ENCODE measurements around the gene STXBP5. TPM values are rescaled to one million over a fixed set of nuclear protein-coding genes. Genes with fewer than 3 reads are reported as not detected.
A peak's percentile ranks its signal among the peaks of the same experiment; 100 is the strongest.

The STXBP5 gene
- total RNA-seq, 2 donors from 2014 or later = 13.0 to 20.2 TPM

- Mint-ChIP-seq H3K36me3 (ENCODE audit: low read depth) (no peaks in the 10 kb centered on the region), H3K4me1 (peaks cover 22% of the 10 kb centered on the region), H3K27me3 (no peaks in the 10 kb centered on the region), H3K9me3 (no peaks in the 10 kb centered on the region), H3K27ac (peak overlapping the region; percentile 91), H3K4me3 (peak overlapping the region; percentile 59)
- ATAC-seq (replicated peaks) = peak; percentile 87
Measured at GRCh38 chr6:147194652-147195411, 9.4 kb upstream of the STXBP5 start.

DNA sequence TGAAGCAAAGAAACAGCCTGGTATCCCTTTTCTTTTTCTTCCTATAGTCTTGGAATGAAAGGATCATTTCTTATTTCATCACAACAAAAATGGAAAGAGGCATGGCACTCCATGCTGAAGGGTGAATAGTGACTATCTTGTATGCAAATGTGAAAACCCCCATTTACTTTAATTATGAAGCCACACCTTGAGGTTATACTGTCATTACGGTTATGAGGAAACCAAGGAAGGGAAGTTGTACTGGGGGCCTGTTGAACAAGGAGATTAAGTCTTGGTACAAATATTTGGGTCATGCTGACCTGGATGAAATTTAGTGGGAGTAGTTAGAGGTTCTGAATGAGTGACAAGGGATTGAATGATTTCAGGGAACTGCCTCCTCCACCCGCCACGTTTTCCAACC lies 8.7 kb upstream of the STXBP5 start:
- peak; percentile 69 for ATAC-seq (replicated peaks)
- peak overlapping the region; percentile 59 for H3K4me3 Mint-ChIP-seq
- H3K27me3 Mint-ChIP-seq = no peaks in the 10 kb centered on the region
- no peaks in the 10 kb centered on the region for H3K36me3 Mint-ChIP-seq (ENCODE audit: low read depth)
- peaks cover 22% of the 10 kb centered on the region for H3K4me1 Mint-ChIP-seq
- no peaks in the 10 kb centered on the region for H3K9me3 Mint-ChIP-seq
- peak overlapping the region; percentile 91 for H3K27ac Mint-ChIP-seq

DNA sequence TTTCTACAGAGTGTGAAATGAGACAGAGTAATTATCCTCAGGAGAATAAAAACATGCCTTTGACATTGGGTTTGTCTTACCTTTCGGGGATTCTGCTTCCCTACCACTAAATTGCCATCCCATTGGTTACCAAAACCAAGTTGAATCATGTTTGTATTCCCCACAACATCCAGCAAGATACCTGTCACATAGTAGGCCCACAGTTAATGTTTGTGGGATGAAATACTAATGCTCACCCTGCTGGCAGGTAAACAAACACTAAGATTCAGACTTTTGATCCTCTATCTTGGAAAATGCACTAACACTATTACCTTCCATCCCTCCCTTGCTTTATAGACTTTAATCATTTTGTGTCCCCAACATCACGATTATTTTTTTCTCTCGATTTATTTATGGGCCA lies 8.2 kb upstream of the STXBP5 start:
- Mint-ChIP-seq H3K9me3 (no peaks in the 10 kb centered on the region), H3K36me3 (ENCODE audit: low read depth) (no peaks in the 10 kb centered on the region), H3K4me1 (peaks cover 22% of the 10 kb centered on the region), H3K4me3 (peak overlapping the region; percentile 59), H3K27me3 (no peaks in the 10 kb centered on the region), H3K27ac (peak overlapping the region; percentile 91)
- no peak for ATAC-seq (replicated peaks)

DNA sequence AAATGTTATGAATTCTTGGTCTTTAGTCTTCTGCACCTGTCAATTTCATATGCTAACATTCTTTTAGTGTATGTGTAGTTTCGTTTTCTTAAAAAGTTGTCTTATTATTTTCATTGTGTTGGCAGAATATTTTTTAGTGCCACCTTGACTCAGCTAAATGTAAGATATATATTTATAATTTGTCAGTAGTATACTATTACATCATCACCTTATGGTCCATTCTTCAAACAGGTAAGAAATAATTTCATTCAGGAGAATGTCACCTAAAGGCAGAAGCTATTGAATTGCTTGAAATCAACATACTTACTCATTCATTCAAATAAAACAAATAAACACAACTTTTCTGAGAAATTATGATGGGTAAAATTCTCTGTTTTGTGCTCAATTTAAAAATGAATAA lies 3.5 kb upstream of the STXBP5 start:
- no peak overlapping the region for H3K4me3 Mint-ChIP-seq
- H3K36me3 Mint-ChIP-seq (ENCODE audit: low read depth) = peaks cover 19% of the 10 kb centered on the region
- H3K4me1 Mint-ChIP-seq = peaks cover 11% of the 10 kb centered on the region
- no peaks in the 10 kb centered on the region for H3K9me3 Mint-ChIP-seq
- no peaks in the 10 kb centered on the region for H3K27me3 Mint-ChIP-seq
- H3K27ac Mint-ChIP-seq = no peak overlapping the region
- ATAC-seq (replicated peaks) = no peak

DNA sequence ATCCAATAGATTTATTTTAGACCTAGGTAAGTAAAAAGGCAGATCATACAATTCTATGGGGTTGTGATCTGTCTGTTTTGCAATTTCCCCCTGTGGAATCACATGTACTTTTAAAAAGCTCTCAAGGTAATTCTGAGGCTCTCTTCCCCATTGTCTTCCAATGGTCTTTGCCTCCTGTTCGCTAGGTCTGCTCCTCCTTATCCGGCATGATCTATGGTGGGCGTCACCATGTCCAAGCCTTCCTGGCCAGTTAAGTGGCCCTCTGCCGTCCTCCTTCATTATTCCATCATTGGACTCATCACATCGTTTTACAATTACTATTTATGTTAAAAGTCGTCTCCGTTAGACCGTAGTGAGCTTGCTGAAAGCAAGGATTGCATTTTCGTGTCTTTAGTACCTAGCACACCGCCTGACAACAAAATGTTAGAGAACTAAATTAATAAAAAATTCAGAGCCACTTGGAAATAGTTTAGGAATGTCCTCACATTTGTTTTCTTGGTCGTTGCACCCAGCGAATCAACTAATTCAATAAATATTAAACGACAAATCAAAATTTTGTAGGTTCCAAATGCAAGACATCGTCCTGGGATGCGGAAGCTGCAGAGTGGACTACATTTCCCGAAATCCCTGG lies 2.2 kb upstream of the STXBP5 start:
- H3K4me3 Mint-ChIP-seq = peak overlapping the region; percentile 95
- H3K27ac Mint-ChIP-seq = peak overlapping the region; percentile 97
- peaks cover 10% of the 10 kb centered on the region for H3K4me1 Mint-ChIP-seq
- H3K27me3 Mint-ChIP-seq = no peaks in the 10 kb centered on the region
- H3K36me3 Mint-ChIP-seq (ENCODE audit: low read depth) = peaks cover 19% of the 10 kb centered on the region
- H3K9me3 Mint-ChIP-seq = no peaks in the 10 kb centered on the region
- peak; percentile 25 for ATAC-seq (replicated peaks)

GRCh38 chr6:147202516-147203310 lies 1.5 kb upstream of the STXBP5 start:
- Mint-ChIP-seq H3K4me1 (peaks cover 15% of the 10 kb centered on the region), H3K9me3 (no peaks in the 10 kb centered on the region), H3K27ac (peak overlapping the region; percentile 97), H3K4me3 (peak overlapping the region; percentile 95), H3K36me3 (ENCODE audit: low read depth) (peaks cover 24% of the 10 kb centered on the region), H3K27me3 (no peaks in the 10 kb centered on the region)
- ATAC-seq (replicated peaks) = peak; percentile 88

DNA sequence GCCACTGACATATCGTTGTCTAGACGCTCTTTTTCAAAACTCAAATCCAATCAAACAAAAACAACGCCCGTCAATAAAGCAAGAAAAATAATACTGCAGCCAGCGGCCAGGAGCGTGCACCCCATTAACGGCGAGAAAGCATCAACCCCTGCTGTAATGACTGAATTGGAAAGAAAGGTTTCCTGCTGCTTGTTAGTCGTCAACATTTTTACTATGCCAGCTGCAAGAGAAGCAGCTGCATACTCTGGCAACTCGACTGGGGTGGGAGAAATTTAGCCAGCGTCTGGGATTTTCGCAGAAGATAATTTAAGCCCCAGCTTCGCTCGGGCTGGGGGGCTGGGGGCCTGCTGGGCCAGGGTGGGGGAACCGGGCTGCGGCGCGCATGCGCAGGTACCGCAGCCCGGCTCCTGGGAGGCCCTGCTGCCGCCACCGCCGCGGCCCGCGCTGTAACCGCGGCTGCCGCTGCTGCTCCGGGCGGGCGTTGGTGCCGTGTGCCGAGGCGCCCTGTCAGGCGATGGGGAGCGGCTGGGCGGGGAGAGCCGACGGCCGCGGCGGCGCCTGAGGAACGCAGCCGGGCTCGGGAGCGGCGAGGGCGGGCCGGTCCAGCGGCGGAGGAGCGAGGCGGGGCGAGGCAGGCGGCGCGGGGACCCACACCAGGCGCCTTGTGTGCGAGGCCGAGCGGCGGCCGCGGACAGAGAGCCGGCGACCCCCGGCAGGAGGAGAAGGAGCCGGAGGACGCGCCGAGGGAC lies 732 bp upstream of the STXBP5 start:
- H3K4me3 Mint-ChIP-seq = peak overlapping the region; percentile 95
- H3K9me3 Mint-ChIP-seq = no peaks in the 10 kb centered on the region
- peaks cover 15% of the 10 kb centered on the region for H3K4me1 Mint-ChIP-seq
- peak; percentile 57 for ATAC-seq (replicated peaks)
- peak overlapping the region; percentile 97 for H3K27ac Mint-ChIP-seq
- H3K36me3 Mint-ChIP-seq (ENCODE audit: low read depth) = peaks cover 27% of the 10 kb centered on the region
- no peaks in the 10 kb centered on the region for H3K27me3 Mint-ChIP-seq

DNA sequence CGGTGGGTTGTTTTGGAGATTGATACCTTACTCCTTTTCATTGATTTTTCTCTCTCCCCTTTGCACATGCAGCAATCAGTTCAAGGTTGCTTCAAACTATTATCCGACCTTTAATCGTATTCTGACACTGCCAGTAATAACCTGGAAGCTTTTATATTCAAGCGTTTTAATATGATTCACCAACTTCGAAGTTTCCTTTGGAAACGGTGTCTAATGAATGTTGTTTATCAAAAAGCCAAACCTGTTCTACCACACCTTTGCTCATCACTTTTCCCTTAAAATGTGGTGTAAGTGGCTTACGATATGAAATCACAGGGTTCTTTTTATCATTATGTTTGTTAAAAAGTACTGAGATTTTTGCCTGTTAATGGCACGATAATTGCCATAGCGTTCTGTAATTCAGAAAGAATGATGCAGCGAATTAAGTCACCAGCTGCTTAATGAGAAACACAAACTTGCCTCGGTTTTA lies 660 bp downstream of the STXBP5 start:
- peak overlapping the region; percentile 86 for H3K4me3 Mint-ChIP-seq
- H3K27ac Mint-ChIP-seq = peak overlapping the region; percentile 93
- no peaks in the 10 kb centered on the region for H3K27me3 Mint-ChIP-seq
- H3K36me3 Mint-ChIP-seq (ENCODE audit: low read depth) = peaks cover 28% of the 10 kb centered on the region
- no peaks in the 10 kb centered on the region for H3K9me3 Mint-ChIP-seq
- no peak for ATAC-seq (replicated peaks)
- peaks cover 15% of the 10 kb centered on the region for H3K4me1 Mint-ChIP-seq

GRCh38 chr6:147205690-147206600 lies 1.7 kb downstream of the STXBP5 start:
- Mint-ChIP-seq H3K9me3 (no peaks in the 10 kb centered on the region), H3K4me1 (peaks cover 15% of the 10 kb centered on the region), H3K27me3 (no peaks in the 10 kb centered on the region), H3K36me3 (ENCODE audit: low read depth) (peaks cover 28% of the 10 kb centered on the region), H3K4me3 (peak overlapping the region; percentile 86), H3K27ac (peak overlapping the region; percentile 72)
- no peak for ATAC-seq (replicated peaks)

- no peak for ATAC-seq (replicated peaks)
- Mint-ChIP-seq H3K4me3 (peak overlapping the region; percentile 86), H3K27ac (peak overlapping the region; percentile 32), H3K9me3 (no peaks in the 10 kb centered on the region), H3K36me3 (ENCODE audit: low read depth) (peaks cover 34% of the 10 kb centered on the region), H3K27me3 (no peaks in the 10 kb centered on the region), H3K4me1 (peaks cover 15% of the 10 kb centered on the region)
Measured at GRCh38 chr6:147207351-147207750, 3.1 kb downstream of the STXBP5 start.

DNA sequence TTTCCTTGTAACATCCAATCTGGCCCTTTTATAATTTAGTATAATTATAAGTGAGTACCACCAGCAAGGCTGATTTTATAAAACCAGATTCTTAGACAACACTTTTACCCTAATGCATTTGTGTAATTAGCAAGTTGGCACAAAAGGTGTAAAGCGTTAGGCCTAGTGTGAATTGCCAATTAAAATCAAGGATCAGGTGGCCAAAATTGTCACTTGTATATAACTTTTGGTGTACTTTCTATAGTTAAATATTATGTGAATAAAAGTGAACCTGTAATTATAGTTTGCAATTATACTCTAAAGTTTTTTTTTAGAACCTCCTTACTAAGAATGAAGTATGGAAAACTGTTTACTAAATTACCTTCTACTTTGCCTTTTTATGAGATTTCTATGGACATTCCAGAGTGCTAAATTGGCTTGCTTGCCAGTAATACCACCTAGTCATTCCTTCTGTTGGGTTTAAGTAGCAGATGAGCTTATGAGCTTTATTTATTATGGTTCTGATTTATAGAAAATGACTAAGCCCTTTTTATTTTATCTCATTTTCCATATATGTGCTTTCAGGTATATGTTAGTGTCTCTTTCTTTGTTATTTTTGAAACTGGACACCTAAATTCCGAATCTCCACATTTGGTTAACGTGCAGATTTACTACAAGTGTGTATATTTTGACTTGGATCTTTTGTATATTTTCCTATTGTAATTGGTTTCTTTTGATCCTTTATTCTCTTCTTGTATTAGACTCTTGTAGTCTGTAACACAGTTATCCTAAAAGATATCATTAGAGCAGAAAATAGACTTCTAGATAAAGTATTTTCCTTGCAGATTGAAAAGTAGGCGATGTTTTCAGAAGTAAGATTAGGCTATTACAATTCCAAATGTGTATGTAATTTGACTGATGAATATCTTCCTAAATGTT lies 3.9 kb downstream of the STXBP5 start:
- no peaks in the 10 kb centered on the region for H3K9me3 Mint-ChIP-seq
- no peak for ATAC-seq (replicated peaks)
- peak overlapping the region; percentile 25 for H3K4me3 Mint-ChIP-seq
- peaks cover 27% of the 10 kb centered on the region for H3K36me3 Mint-ChIP-seq (ENCODE audit: low read depth)
- H3K27me3 Mint-ChIP-seq = no peaks in the 10 kb centered on the region
- H3K4me1 Mint-ChIP-seq = peaks cover 15% of the 10 kb centered on the region
- H3K27ac Mint-ChIP-seq = peak overlapping the region; percentile 32

- ATAC-seq (replicated peaks) = no peak
- no peak overlapping the region for H3K27ac Mint-ChIP-seq
- peaks cover 15% of the 10 kb centered on the region for H3K4me1 Mint-ChIP-seq
- no peak overlapping the region for H3K4me3 Mint-ChIP-seq
- H3K27me3 Mint-ChIP-seq = no peaks in the 10 kb centered on the region
- peaks cover 17% of the 10 kb centered on the region for H3K36me3 Mint-ChIP-seq (ENCODE audit: low read depth)
- no peaks in the 10 kb centered on the region for H3K9me3 Mint-ChIP-seq
Measured at GRCh38 chr6:147209762-147210449, 5.7 kb downstream of the STXBP5 start.

Data from activated T-helper 17 cell treated with anti-CD3 and anti-CD28 coated beads, Interleukin-2, amount 50 U/mL, for 72 hours (primary cell).